Keratinocyte (primary cell): ENCODE data around the gene SPR. TPM values are rescaled to one million over a fixed set of nuclear protein-coding genes. Genes with fewer than 3 reads are reported as not detected.

ENCODE experiments used
- DNase-seq: peaks from one replicate; pipeline ENCODE4 v3.0.0-alpha.2; 2011; ENCODE audit warnings: low read depth, missing footprints, low spot score
- FAIRE-seq: peaks from 2 replicates; lab custom pipeline; 2011; peaks lifted over from hg19 to GRCh38; lab: Jason Lieb, UNC
- H2AFZ ChIP-seq: 2 replicates; pipeline ENCODE4 v1.6.0; 2012; ENCODE audit warnings: low read length, control low read depth, inconsistent platforms; ENCODE audit not compliant: control insufficient read depth
- H3K27ac ChIP-seq: 2 replicates; pipeline ENCODE4 v1.5.1; 2011; ENCODE audit warnings: low read length; ENCODE audit not compliant: control insufficient read depth, insufficient read depth
- H3K27me3 ChIP-seq: 3 replicates; pipeline ENCODE4 v1.6.0; 2011; ENCODE audit warnings: low read length; ENCODE audit not compliant: control insufficient read depth, insufficient read depth; ENCODE audit errors: extremely low read depth
- H3K36me3 ChIP-seq, 2 experiments: 2 replicates in 1 of 2; 3 replicates in 1 of 2; pipeline ENCODE4 v1.5.1; 2011; ENCODE audit warnings: low read length in 2 of 2, mild to moderate bottlenecking in 1 of 2; ENCODE audit not compliant: control insufficient read depth in 2 of 2, insufficient read depth in 2 of 2; ENCODE audit errors: extremely low read depth in 1 of 2
- H3K4me1 ChIP-seq: 3 replicates; pipeline ENCODE4 v1.5.1; 2011; ENCODE audit warnings: low read length; ENCODE audit not compliant: control insufficient read depth, insufficient read depth; ENCODE audit errors: extremely low read depth
- H3K4me2 ChIP-seq: 3 replicates; pipeline ENCODE4 v1.6.0; 2011; ENCODE audit warnings: low read depth, low read length; ENCODE audit not compliant: control insufficient read depth, insufficient read depth; ENCODE audit errors: extremely low read depth
- H3K4me3 ChIP-seq, 3 experiments: fragments of 200-600 bp in 1 of 3; sonication (generic) in 1 of 3; 2 replicates in 2 of 3; 3 replicates in 1 of 3; pipeline ENCODE4 v1.5.1; 2011 to 2016; ENCODE audit warnings: low read length in 3 of 3, mild to moderate bottlenecking in 3 of 3, control low read depth in 2 of 3, inconsistent platforms in 1 of 3, low read depth in 1 of 3, mixed read lengths in 1 of 3, mixed run types in 1 of 3, moderate library complexity in 1 of 3; ENCODE audit not compliant: control insufficient read depth in 2 of 3, insufficient read depth in 2 of 3; ENCODE audit errors: extremely low read depth in 1 of 3
- H3K79me2 ChIP-seq: 2 replicates; pipeline ENCODE4 v1.6.0; 2012; ENCODE audit warnings: low read length; ENCODE audit not compliant: control insufficient read depth, insufficient read depth
- H3K9ac ChIP-seq: 3 replicates; pipeline ENCODE4 v1.6.0; 2011; ENCODE audit warnings: low read length; ENCODE audit not compliant: control insufficient read depth, insufficient read depth; ENCODE audit errors: extremely low read depth
- H3K9me1 ChIP-seq: 3 replicates; pipeline ENCODE4 v1.6.0; 2011; ENCODE audit warnings: low read length; ENCODE audit not compliant: control insufficient read depth, insufficient read depth; ENCODE audit errors: extremely low read depth
- H3K9me3 ChIP-seq: 2 replicates; pipeline ENCODE4 v1.5.1; 2012; ENCODE audit warnings: low read depth, low read length; ENCODE audit not compliant: control insufficient read depth
- H4K20me1 ChIP-seq: 3 replicates; pipeline ENCODE4 v1.6.0; 2011; ENCODE audit warnings: low read length; ENCODE audit not compliant: control insufficient read depth, insufficient read depth; ENCODE audit errors: extremely low read depth
- CTCF ChIP-seq, 3 experiments: IDR thresholded peaks in 1 of 3; conservative IDR thresholded peaks in 1 of 3; optimal IDR thresholded peaks in 1 of 3; 2 replicates in 2 of 3; 3 replicates in 1 of 3; pipeline versions ENCODE3 to v1.5.1; 2011; ENCODE audit warnings: low read length in 3 of 3, mild to moderate bottlenecking in 3 of 3, moderate library complexity in 2 of 3, control low read depth in 1 of 3, inconsistent platforms in 1 of 3; ENCODE audit not compliant: insufficient read depth in 2 of 3; ENCODE audit errors: extremely low read depth in 1 of 3
- EZH2 ChIP-seq: IDR thresholded peaks from one replicate; pipeline ENCODE4 v1.6.1; 2012; ENCODE audit warnings: inconsistent platforms, mild to moderate bottlenecking, low read length, moderate library complexity
- dilution Hi-C: fragments of 300-500 bp; cut with MboI; formaldehyde crosslinking; loops from one replicate; pipeline ENCODE4 v1.7.0; 2020; ENCODE audit warnings: low sequenced_read_pairs; ENCODE audit not compliant: extremely low pct_ligation_motif_present
- polyA plus RNA-seq, 5 experiments: library from polyadenylated mRNA; depleted of rRNA in 3 of 5; stranded (reverse) in 3 of 5; stranded (forward) in 1 of 5; unstranded in 1 of 5; fragments of >200 nt; gene quantifications; 1 replicate in 1 of 5; 2 replicates in 3 of 5; 3 replicates in 1 of 5; pipeline versions ENCODE4 v1.2.1 to v1.2.3, GENCODE V29; 2011 to 2012; ENCODE audit warnings: missing spikeins in 2 of 5, low read depth in 1 of 5, low replicate concordance in 1 of 5

Gene SPR
- polyA plus RNA-seq, 1 donor (not counting 4 experiments of a cell fraction or from before 2014, with no cell fraction given), result 25.1 TPM

- dilution Hi-C loops, result no loop called here
- Histone ChIP-seq H3K79me2 (no peaks in the 10 kb centered on the region), H3K4me2 (no peak overlapping the region), H3K27me3 (peaks cover 84% of the 10 kb centered on the region), H4K20me1 (peaks cover 4% of the 10 kb centered on the region), H3K9me3 (no peaks in the 10 kb centered on the region), H2AFZ (no peak overlapping the region), H3K36me3 (no peaks in the 10 kb centered on the region), H3K4me3 (no peak overlapping the region), H3K27ac (no peak overlapping the region), H3K4me1 (peaks cover 4% of the 10 kb centered on the region), H3K9me1 (no peaks in the 10 kb centered on the region), H3K9ac (no peak overlapping the region)
- no peak for DNase-seq
- TF ChIP-seq EZH2 (peak; percentile 44), CTCF (optimal IDR thresholded peaks at IDR 0.05 in 1 of 3, IDR thresholded peaks at IDR 0.05 in 1 of 3, conservative IDR thresholded peaks at IDR 0.05 in 1 of 3; ENCODE audit: extremely low read depth in 1 of 3, insufficient read depth in 2 of 3, low read length in 3 of 3) (no peak)
- FAIRE-seq, result peak; percentile 23
Measured at GRCh38 chr2:72926368-72926767, 39.2 kb downstream of the SPR start.

GRCh38 chr2:72926811-72927465 lies 39.7 kb downstream of the SPR start:
- dilution Hi-C loops, result no loop called here
- H3K4me3 ChIP-seq, result no peak overlapping the region
- peaks cover 9% of the 10 kb centered on the region for H3K4me1 ChIP-seq
- no peaks in the 10 kb centered on the region for H3K36me3 ChIP-seq
- H4K20me1 ChIP-seq, result peaks cover 4% of the 10 kb centered on the region
- no peaks in the 10 kb centered on the region for H3K79me2 ChIP-seq
- H3K9me1 ChIP-seq, result no peaks in the 10 kb centered on the region
- H3K4me2 ChIP-seq, result no peak overlapping the region
- H3K27me3 ChIP-seq, result peaks cover 78% of the 10 kb centered on the region
- FAIRE-seq (no peak), DNase-seq (no peak)
- no peak overlapping the region for H3K9ac ChIP-seq
- no peaks in the 10 kb centered on the region for H3K9me3 ChIP-seq
- H2AFZ ChIP-seq, result no peak overlapping the region
- TF ChIP-seq EZH2 (peak; percentile 0), CTCF (optimal IDR thresholded peaks at IDR 0.05 in 1 of 3, IDR thresholded peaks at IDR 0.05 in 1 of 3, conservative IDR thresholded peaks at IDR 0.05 in 1 of 3; ENCODE audit: extremely low read depth in 1 of 3, insufficient read depth in 2 of 3, low read length in 3 of 3) (no peak)
- no peak overlapping the region for H3K27ac ChIP-seq
